ENCODE results near the gene POU4F1. TPM values are rescaled to one million over a fixed set of nuclear protein-coding genes. Genes with fewer than 3 reads are reported as not detected.

POU4F1 gene
- total RNA-seq, 1 donor from 2014 or later, result 1.6 TPM

DNA sequence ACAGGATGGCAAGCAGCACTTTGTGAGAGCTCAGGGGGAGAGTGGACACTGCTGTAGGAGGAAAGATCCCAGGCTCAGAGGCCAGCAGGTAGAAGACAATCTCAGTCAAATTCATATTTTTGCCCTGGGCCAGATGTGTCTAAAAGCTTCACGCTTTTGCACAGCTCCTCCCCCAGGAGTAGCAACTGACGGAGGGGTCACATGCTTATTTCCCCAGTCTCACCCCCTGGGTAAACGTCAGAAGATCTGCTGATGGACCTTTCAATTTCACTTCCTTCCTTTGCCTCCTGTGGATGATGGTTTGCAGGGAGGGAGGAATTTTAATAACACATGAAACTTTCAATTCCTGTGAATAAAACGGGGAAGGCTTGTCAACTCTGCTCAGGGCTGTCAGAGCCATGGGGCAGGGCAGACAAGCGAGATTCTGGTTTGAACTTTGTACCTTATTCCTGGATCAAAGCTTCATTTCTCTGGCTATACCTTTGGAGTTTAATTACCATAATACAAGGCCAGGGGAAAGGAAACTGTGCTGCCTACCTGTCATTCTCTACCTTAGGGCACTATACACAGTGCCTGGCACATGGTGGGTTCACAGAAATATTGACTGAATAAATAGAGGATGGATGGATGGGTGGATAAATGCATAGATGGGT lies 41.0 kb downstream of the POU4F1 start:
- Histone ChIP-seq H3K9ac (ENCODE audit: low read depth in 1 of 3, low read length in 3 of 3) (no peak overlapping the region), H3K27me3 (ENCODE audit: control insufficient read depth in 3 of 3, insufficient read depth in 3 of 3, low read length in 3 of 3) (no peaks in the 10 kb centered on the region)

More for the DNA sequence above, 41.0 kb downstream of the POU4F1 start:
- no peaks in the 10 kb centered on the region for H3K36me3 ChIP-seq (ENCODE audit: control insufficient read depth in 3 of 3, insufficient read depth in 3 of 3, low read length in 3 of 3)
- H3K4me1 ChIP-seq (ENCODE audit: control insufficient read depth in 3 of 3, insufficient read depth in 3 of 3, low read length in 3 of 3), result no peaks in the 10 kb centered on the region
- H3K9me3 ChIP-seq (ENCODE audit: control insufficient read depth in 3 of 3, low read length in 3 of 3), result no peaks in the 10 kb centered on the region
- no peak overlapping the region for H3K4me3 ChIP-seq (ENCODE audit: low read length in 3 of 3)
- H3K27ac ChIP-seq (ENCODE audit: low read depth, low read length), result no peak overlapping the region

Other genes with a start within 250 kb of the POU4F1 start
- gene OBI1, start 55.6 kb upstream of the POU4F1 start, total RNA-seq, result 13.6 TPM

Measured in skeletal muscle tissue (tissue), 4 donors.